GM10248 (cell line): ENCODE measurements around the gene TPCN1.

Source experiments
- CTCF ChIA-PET: fragments of 300-600 bp; sonication (Branson Sonifier 250); formaldehyde crosslinking; extraction: SDS; loops from one replicate; lab custom pipeline; 2021; ENCODE audit warnings: antibody characterized with exemption; lab: Yijun Ruan, JAX
- POLR2A ChIA-PET: fragments of 350-650 bp; sonication (Branson Sonifier 250); formaldehyde crosslinking; extraction: SDS; loops from one replicate; lab custom pipeline; 2020; ENCODE audit warnings: antibody characterized with exemption; lab: Yijun Ruan, JAX
- DNase-seq: peaks from one replicate; pipeline ENCODE4 v3.0.0; 2012; ENCODE audit errors: extremely low spot score
- TF ChIP-seq, protein P1 (sequence below): IDR thresholded peaks from 2 replicates; pipeline ENCODE4 v1.5.1; 2012; ENCODE audit warnings: mild to moderate bottlenecking, low read depth; ENCODE audit errors: extremely low read depth, missing control alignments, control extremely low read depth

Gene TPCN1

DNA sequence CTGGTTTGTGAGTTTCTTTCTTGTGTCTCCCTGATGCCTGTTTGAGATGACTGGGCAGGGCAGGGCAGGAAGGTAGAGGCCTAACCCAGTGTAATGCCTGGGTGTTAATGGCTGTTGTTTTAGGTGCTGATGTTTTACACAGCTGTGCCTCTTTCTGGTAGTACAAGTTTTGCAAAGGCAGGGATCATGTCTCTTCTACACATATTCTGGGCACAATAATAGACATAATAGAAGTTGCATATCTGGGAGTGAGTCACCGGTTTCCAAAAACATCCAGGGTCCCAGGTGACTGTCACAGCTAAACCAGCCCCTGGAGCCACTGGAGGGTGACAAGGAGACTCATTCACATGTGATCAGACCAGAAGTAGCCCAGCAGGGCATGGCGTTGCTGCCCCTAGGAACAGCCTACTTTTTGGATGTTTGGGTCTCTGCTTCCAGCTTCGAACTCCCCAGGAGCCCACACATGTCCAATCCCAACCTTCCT lies 18.1 kb downstream of the TPCN1 start:
- DNase-seq = no peak
- POLR2A ChIA-PET = interaction anchor here (0.6 kb wide), 1 partner anchor 33 kb away, joined by 6 read pairs; no protein-coding TSS in a partner anchor
- CTCF ChIA-PET = interaction anchor here (1.1 to 2.3 kb wide), 3 partner anchors 9 to 19 kb away, joined by 3 to 9 read pairs (median 3); partner anchors contain the start of gene TPCN1
- TF ChIP-seq, protein P1, sequence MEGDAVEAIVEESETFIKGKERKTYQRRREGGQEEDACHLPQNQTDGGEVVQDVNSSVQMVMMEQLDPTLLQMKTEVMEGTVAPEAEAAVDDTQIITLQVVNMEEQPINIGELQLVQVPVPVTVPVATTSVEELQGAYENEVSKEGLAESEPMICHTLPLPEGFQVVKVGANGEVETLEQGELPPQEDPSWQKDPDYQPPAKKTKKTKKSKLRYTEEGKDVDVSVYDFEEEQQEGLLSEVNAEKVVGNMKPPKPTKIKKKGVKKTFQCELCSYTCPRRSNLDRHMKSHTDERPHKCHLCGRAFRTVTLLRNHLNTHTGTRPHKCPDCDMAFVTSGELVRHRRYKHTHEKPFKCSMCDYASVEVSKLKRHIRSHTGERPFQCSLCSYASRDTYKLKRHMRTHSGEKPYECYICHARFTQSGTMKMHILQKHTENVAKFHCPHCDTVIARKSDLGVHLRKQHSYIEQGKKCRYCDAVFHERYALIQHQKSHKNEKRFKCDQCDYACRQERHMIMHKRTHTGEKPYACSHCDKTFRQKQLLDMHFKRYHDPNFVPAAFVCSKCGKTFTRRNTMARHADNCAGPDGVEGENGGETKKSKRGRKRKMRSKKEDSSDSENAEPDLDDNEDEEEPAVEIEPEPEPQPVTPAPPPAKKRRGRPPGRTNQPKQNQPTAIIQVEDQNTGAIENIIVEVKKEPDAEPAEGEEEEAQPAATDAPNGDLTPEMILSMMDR = no peak

DNA sequence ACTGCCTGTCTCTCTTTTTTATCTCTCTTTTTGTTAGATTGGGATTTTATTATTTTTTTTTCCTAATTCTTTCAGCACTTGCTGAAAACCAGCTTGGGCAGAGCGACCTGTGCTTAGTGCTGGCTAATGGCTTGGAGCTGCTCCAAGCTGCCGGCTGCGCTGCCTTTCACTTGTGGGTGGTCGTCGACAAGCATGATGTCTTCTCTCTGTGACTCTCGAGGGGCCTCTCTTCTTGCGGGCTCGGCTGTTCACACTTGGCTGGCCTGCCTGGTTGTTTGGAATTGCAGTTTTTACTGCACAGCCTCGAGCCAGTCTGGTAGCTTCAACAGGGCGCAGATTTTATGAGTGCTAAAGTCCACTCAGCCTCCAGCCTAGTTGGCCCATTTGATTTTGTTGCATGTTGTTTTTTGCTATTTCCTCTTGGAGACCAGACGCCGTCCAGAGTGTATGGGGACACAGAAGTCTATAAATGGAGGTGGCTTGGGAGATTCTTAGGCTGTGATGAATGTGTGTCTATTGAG lies 18.6 kb downstream of the TPCN1 start:
- TF ChIP-seq, protein P1 = no peak
- ChIA-PET POLR2A (interaction anchor here (0.6 to 0.7 kb wide), 3 partner anchors 27 to 36 kb away, joined by 3 to 6 read pairs (median 3); no protein-coding TSS in a partner anchor), CTCF (interaction anchor here (1.1 to 2.3 kb wide), 3 partner anchors 10 to 19 kb away, joined by 3 to 9 read pairs (median 3); partner anchors contain the start of gene TPCN1)
- no peak for DNase-seq

DNA sequence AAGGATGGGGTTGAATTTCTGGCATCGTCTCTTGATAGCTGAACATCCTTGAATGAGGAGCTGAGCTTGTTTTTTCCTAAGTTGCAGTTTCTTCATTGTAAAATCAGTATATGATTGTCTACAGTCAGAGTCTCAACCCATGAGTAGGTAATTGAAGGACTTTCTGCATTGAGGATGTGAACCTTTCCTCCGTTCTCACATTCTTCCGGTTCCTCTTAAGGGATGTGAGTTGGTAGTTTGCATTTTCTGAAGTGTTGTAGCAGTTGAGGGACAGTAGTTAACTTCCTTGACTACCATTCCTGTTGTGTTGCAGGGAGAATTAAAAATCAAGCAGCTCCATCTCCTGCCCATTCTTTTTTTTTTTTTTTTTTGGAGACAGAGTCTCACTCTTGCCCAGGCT lies 19.1 kb downstream of the TPCN1 start:
- TF ChIP-seq, protein P1 = no peak
- ChIA-PET CTCF (interaction anchor here (1.1 to 2.3 kb wide), 3 partner anchors 10 to 20 kb away, joined by 3 to 9 read pairs (median 3); partner anchors contain the start of gene TPCN1), POLR2A (interaction anchor here (0.7 kb wide), 2 partner anchors 27 to 37 kb away, joined by 3 read pairs; no protein-coding TSS in a partner anchor)

DNA sequence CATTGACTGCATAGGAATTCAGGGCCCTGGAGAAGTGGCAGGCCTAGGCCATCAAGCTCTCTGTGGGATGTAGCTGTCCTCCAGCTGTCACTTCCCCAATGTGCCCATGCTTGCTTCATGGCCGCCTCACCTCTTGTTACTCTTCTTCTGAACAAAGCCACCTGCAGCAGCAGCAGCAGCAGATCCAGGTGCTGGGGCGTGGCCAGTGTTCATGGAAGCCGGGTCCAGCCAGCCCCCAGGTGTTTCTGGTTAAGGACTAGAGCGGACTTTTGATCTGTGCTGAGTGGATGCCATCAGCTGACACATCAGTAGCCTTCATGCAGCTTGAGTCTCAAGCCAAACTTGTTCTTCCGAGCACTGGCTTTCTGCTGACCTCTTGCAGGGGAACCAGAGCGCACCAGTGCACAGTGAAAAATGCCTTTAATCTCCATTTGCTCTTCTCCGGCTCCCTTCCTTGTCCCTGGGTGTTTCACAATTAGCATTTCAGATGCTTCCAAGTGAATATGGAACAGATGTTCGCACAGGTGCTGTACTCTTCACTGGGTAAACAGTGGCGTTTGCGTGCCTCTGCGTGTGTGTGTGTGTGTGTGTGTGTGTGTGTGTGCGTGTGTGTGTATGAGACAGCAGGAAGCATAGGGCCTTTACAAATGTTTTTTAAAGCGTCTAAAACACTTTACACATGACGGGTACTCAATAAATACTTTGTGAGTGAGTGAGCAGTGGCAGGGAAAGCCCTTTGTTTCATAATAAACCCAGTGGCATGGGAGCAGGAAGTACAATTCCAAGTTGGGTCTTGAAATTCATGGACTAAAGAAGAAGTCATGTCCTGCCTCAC lies 20.1 kb downstream of the TPCN1 start:
- POLR2A ChIA-PET = no interaction called here
- CTCF ChIA-PET = no interaction called here
- TF ChIP-seq, protein P1 = no peak
- DNase-seq = no peak

More for the DNA sequence above, 19.1 kb downstream of the TPCN1 start:
- DNase-seq = peak; percentile 52

DNA sequence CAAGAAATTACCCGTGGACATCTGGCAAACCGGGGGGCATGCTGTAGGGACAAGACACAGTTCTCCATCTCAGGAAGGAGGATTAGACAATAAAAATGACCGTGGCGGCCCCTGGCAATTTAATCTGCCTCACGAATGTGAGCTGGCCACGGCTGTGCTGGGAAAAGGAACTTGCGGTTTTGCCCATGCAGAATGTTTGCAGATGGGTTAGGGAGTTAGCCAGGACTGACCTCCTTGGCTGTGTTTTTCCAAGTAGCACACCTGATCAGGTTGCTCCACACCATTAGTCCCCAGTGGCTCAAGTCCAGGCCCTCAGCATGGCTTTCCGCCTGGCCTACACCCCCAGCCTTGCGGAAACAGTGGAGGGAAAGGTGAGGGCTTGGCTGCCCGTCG lies 20.8 kb downstream of the TPCN1 start:
- no peak for DNase-seq
- CTCF ChIA-PET = interaction anchor here (1.6 kb wide), 1 partner anchor 9 kb away, joined by 4 read pairs; no protein-coding TSS in a partner anchor
- TF ChIP-seq, protein P1 = no peak
- POLR2A ChIA-PET = no interaction called here

DNA sequence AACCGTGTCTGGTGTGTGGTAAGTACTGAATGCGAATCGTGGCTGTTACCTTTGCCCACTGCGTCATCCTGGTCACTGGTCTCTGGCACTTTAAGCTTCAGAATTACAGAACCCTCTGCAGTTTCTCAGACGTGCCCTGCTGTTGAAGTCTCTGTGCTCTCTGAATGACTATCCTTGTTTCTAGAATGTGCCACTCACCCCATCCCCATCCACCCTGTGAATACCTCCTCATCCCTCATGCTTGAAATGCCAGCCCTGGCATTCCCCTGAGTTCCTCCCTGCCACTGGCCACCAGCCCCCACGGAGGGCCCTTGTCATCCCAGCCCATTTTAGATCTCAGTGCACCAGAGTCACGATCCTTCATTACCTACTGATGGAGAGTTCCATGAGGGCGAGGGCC lies 21.3 kb downstream of the TPCN1 start:
- no peak for DNase-seq
- POLR2A ChIA-PET = no interaction called here
- CTCF ChIA-PET = interaction anchor here (1.6 kb wide), 1 partner anchor 10 kb away, joined by 4 read pairs; no protein-coding TSS in a partner anchor
- TF ChIP-seq, protein P1 = no peak
